ENCODE measurements around the gene RFNG. TPM values are rescaled to one million over a fixed set of nuclear protein-coding genes. Genes with fewer than 3 reads are reported as not detected.
A peak's percentile ranks its signal among the peaks of the same experiment; 100 is the strongest.

Gene RFNG
- total RNA-seq, 1 donor from 2014 or later = 26.3 TPM

- Histone ChIP-seq H3K36me3 (ENCODE audit: control insufficient read depth, insufficient read depth, low read length) (peaks cover 28% of the 10 kb centered on the region), H3K4me3 (ENCODE audit: low read depth, low read length) (peak overlapping the region; percentile 75), H3K27me3 (ENCODE audit: control insufficient read depth, insufficient read depth, low read length) (no peaks in the 10 kb centered on the region)
- no peak for DNase-seq (ENCODE audit: low read depth)
- FAIRE-seq = no peak
- TF ChIP-seq, protein P1, sequence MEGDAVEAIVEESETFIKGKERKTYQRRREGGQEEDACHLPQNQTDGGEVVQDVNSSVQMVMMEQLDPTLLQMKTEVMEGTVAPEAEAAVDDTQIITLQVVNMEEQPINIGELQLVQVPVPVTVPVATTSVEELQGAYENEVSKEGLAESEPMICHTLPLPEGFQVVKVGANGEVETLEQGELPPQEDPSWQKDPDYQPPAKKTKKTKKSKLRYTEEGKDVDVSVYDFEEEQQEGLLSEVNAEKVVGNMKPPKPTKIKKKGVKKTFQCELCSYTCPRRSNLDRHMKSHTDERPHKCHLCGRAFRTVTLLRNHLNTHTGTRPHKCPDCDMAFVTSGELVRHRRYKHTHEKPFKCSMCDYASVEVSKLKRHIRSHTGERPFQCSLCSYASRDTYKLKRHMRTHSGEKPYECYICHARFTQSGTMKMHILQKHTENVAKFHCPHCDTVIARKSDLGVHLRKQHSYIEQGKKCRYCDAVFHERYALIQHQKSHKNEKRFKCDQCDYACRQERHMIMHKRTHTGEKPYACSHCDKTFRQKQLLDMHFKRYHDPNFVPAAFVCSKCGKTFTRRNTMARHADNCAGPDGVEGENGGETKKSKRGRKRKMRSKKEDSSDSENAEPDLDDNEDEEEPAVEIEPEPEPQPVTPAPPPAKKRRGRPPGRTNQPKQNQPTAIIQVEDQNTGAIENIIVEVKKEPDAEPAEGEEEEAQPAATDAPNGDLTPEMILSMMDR (IDR thresholded peaks at IDR 0.05; ENCODE audit: insufficient read depth, low read length, severe bottlenecking) = no peak
Measured at GRCh38 chr17:82065193-82065637, 13.6 kb upstream of the RFNG start.

DNA sequence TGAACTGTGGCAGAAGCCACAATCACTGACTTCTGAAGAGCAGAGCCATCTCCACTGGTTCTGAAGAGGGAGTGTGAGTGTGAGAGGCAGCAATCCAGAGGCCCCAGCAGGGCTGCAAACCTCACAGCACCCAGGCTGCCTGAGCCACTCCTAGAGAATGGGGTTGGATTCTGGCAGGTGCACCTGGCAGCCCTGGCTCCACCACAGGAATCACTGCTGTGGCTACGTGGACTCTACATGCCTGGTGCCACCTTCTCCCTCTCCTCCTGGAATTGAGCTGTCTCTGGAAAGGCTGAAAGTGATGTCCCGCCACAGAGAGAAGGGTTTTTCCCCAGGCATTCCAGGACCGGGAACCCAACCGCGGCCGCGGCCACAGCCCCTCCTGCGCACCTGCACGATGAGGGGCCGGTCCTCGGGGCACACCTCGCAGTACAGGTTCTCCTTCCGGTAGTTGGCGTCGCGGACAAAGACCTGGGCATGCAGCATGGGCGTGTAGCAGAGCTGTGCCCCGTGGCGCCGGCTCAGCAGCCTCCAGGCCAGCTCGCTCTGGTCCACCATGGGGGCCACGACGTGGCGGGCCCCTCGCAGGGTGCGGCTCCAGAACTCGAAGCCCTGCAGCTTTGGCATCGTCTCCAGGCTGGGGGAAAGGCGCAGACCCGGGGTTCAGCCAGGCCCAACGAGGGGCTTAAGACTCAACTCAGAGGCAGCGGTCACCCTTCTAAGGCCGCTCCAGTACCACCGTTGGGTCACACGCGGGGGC lies 13.0 kb upstream of the RFNG start:
- FAIRE-seq (no peak), DNase-seq (ENCODE audit: low read depth) (peak; percentile 20)
- Histone ChIP-seq H3K27me3 (ENCODE audit: control insufficient read depth, insufficient read depth, low read length) (no peaks in the 10 kb centered on the region), H3K36me3 (ENCODE audit: control insufficient read depth, insufficient read depth, low read length) (peaks cover 32% of the 10 kb centered on the region), H3K4me3 (ENCODE audit: low read depth, low read length) (peak overlapping the region; percentile 75)
- TF ChIP-seq, protein P1 (IDR thresholded peaks at IDR 0.05; ENCODE audit: insufficient read depth, low read length, severe bottlenecking) = no peak

GRCh38 chr17:82063424-82064415 lies 12.1 kb upstream of the RFNG start:
- FAIRE-seq (no peak), DNase-seq (ENCODE audit: low read depth) (no peak)
- H3K36me3 ChIP-seq (ENCODE audit: control insufficient read depth, insufficient read depth, low read length) = peaks cover 37% of the 10 kb centered on the region
- H3K4me3 ChIP-seq (ENCODE audit: low read depth, low read length) = no peak overlapping the region
- TF ChIP-seq, protein P1 (IDR thresholded peaks at IDR 0.05; ENCODE audit: insufficient read depth, low read length, severe bottlenecking) = no peak
- no peaks in the 10 kb centered on the region for H3K27me3 ChIP-seq (ENCODE audit: control insufficient read depth, insufficient read depth, low read length)

DNA sequence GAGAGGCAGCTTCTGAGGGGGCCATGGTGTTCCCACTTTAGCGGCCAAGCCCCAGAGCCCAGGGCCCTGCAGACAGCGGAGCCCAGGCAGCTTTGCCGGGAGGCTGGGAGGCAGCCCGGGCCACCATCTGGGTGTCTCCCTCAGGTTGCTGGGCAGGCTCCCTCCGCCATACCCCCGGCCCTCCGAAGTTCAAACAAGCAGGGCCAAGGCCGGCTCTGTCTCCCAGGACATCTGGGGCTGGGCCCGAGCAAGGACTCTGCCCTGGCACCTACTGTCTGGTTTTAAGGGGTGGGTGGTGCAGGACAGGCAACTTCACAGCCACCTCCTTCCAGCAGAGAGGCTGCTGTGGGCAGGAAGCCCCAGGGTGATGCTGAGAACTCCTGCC lies 11.4 kb upstream of the RFNG start:
- Histone ChIP-seq H3K27me3 (ENCODE audit: control insufficient read depth, insufficient read depth, low read length) (no peaks in the 10 kb centered on the region), H3K36me3 (ENCODE audit: control insufficient read depth, insufficient read depth, low read length) (peaks cover 39% of the 10 kb centered on the region), H3K4me3 (ENCODE audit: low read depth, low read length) (no peak overlapping the region)
- TF ChIP-seq, protein P1 (IDR thresholded peaks at IDR 0.05; ENCODE audit: insufficient read depth, low read length, severe bottlenecking) = no peak
- DNase-seq (ENCODE audit: low read depth) (no peak), FAIRE-seq (no peak)

- DNase-seq (ENCODE audit: low read depth) (no peak), FAIRE-seq (no peak)
- Histone ChIP-seq H3K36me3 (ENCODE audit: control insufficient read depth, insufficient read depth, low read length) (peaks cover 39% of the 10 kb centered on the region), H3K27me3 (ENCODE audit: control insufficient read depth, insufficient read depth, low read length) (no peaks in the 10 kb centered on the region), H3K4me3 (ENCODE audit: low read depth, low read length) (no peak overlapping the region)
- TF ChIP-seq, protein P1 (IDR thresholded peaks at IDR 0.05; ENCODE audit: insufficient read depth, low read length, severe bottlenecking) = no peak
Measured at GRCh38 chr17:82062076-82062983, 10.7 kb upstream of the RFNG start.
